A549 treated with Mapracorat at 1 μM for 4 hours (cell line): ENCODE data around the gene SLC7A7. TPM values are rescaled to one million over a fixed set of nuclear protein-coding genes. Genes with fewer than 3 reads are reported as not detected.

Experiments used
- total RNA-seq: library from RNA; stranded (reverse); fragments of 200-300 nt; extraction: Qiagen RNA extraction; gene quantifications from 5 replicates; pipeline ENCODE4 v1.2.3, GENCODE V29; 2022

SLC7A7 gene
- 18.9 to 28.4 TPM (median 21.2 TPM) in 5 replicates for total RNA-seq

DNA sequence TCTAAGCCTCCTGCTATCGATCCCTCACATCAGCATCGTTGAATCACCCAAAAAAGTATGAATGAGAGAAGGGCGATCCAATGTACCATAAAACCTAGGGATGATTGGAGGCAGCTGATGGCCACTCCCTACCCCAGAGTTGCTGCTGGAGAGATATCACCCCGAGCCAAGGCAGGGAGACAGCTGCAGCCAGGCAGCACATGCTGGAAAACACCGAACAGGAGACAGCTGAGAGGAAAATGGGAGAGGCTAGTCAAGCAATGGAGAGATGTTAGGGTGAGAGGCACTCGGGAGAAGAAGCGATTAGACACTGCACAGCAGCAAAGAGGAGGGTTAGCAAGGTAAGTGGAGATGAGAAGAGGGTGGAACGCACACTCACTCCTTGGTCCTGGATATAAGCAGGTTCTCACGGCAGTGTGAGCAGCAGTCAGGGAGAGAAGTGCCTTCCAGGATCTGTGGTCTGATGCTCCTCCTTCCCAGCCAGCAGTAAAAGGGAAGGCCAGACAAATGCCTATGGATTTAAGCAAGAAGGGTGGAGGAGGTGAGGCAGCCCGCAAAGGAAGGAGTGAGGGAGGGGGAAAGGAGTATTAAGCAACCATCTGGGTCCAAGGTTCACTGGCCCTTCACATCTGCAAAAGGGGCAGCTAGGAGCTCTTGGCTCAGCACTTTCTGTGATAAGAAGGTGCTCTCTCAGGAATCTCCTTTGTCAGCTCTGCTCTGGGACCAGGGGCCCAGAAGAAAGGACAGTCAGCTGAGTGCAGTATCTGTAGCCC, at the start of gene SLC7A7:
SLC7A7 (minus strand) TSS at position 495 of the 773 bp plus-strand sequence. CDS start 2,037 bp downstream, outside the sequence.

DNA sequence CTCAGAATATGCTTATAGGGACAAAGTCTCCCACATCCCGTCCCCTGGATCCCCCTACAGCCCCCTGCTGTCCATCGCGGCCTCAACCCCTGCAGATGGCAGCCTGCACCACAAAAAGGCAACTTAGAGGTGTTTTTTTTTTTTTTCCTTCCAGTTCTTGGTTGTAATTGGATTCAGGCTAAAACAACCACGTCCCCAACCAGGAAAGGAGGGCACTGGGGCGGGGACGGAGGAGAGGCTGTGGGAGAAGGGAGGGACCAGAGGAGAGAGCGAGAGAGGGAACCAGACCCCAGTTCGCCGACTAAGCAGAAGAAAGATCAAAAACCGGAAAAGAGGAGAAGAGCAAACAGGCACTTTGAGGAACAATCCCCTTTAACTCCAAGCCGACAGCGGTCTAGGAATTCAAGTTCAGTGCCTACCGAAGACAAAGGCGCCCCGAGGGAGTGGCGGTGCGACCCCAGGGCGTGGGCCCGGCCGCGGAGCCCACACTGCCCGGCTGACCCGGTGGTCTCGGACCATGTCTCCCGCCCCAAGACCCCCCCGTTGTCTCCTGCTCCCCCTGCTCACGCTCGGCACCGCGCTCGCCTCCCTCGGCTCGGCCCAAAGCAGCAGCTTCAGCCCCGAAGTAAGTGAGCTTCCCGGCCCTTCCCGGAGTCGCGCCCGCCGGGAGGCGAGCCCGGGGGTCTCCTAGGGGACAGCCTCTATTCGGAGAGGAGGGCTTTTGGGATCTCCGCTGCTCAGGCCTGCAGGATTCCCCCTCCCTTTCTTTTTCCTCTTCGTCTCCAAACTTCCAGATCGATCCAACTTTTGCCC, 21.3 kb upstream of the SLC7A7 start, which contains the start of gene MMP14:
MMP14 (plus strand) TSS at position 285 of the 813 bp plus-strand sequence; CDS start at position 518, 233 bp downstream.

DNA sequence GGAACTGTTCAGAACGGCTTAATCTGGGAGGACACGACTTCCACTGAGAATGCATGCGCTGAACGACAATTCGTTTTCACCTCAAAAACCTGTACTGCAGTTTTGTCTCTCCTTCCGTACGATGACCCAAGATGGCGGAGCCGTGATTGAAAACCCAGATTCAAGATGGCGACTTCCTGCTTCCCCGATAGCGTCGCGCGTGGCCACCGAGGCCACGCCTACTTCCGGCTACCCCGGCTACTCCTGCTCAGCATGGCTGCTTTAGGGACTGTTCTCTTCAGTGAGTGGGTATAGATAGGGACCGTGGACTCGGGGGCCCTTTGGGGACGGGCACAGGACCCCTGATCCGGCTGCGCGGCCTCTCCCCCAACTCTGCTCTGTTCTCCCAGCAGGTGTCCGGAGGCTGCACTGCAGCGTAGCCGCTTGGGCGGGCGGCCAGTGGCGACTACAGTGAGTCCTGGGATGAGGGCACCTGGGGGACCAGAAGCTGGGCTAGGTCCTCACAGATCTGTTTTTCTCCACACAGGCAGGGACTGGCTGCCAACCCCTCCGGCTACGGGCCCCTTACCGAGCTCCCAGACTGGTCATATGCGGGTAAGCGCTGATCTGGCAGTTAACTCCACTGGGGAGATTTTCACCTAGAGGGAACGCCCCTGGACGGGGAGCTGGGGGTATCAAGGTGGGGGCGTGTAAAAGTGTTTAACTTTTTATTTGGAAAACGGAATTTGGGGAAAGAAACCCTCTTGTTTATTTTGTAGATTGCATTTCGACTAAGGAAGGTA, 14.6 kb upstream of the SLC7A7 start, which contains the start of gene MRPL52:
MRPL52 (plus strand) TSS at position 227 of the 782 bp plus-strand sequence; CDS start at position 253, 26 bp downstream.

DNA sequence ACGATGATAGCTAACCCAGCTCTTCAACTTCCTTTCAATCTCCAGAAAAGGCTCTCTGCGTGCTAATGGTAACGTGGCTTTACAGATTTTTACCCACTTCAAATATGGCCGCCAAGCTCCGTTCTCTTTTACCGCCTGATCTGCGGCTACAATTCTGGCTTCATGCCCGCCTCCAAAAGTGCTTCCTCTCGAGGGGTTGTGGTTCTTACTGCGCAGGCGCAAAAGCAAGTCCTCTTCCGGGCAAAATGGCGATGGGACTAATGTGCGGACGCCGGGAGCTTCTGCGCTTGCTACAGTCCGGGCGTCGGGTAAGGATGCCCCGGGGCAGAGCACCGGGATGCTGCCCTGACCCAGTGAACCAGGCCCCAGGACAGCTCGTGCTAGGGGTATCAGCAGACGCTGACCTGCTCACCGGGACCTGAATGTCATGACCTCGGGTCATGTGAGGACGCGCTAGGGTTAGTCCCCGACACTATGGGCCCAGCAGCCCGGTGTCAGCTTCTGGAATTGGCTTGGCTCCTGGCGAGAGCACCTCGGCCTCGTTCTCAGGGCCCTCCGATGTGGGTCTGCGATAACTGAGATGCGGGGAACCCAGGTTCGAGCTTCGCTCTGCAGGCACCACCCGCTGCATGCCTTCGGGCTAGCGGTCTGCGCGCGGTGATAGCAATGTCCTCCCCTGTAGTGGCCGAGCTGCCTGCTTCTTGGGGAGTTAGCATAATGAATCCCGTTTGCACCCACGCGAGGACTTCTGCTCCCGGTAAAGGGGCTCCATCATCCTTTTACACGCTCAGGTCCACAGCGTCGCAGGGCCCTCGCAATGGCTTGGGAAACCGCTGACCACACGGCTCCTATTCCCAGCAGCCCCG, 48.5 kb downstream of the SLC7A7 start, which contains the start of gene OXA1L:
OXA1L (plus strand) TSS at position 232 of the 866 bp plus-strand sequence; CDS start at position 246, 14 bp downstream.

Other genes with a start within 250 kb of the SLC7A7 start
- 349 to 380 TPM (median 371 TPM) in 5 replicates for gene DAD1, start 226.2 kb downstream of the SLC7A7 start, total RNA-seq
- gene ABHD4, start 217.1 kb downstream of the SLC7A7 start, total RNA-seq, result 44.8 to 49.5 TPM (median 46.0 TPM) in 5 replicates
- not detected in 5 replicates for gene OR6J1, start 171.1 kb downstream of the SLC7A7 start, total RNA-seq
- gene OXA1L, start 48.7 kb downstream of the SLC7A7 start, total RNA-seq, result 154 to 166 TPM (median 161 TPM) in 5 replicates
- gene MRPL52, start 14.5 kb upstream of the SLC7A7 start, total RNA-seq, result 135 to 217 TPM (median 193 TPM) in 5 replicates
- 0.33 to 1.1 TPM (median 0.76 TPM) in 5 replicates for gene MMP14, start 21.1 kb upstream of the SLC7A7 start, total RNA-seq
- 60.9 to 82.6 TPM (median 74.7 TPM) in 5 replicates for gene LRP10, start 56.3 kb upstream of the SLC7A7 start, total RNA-seq
- gene REM2, start 67.8 kb upstream of the SLC7A7 start, total RNA-seq, result 0.35 to 0.52 TPM (median 0.45 TPM) in 5 replicates
- gene RBM23, start 103.7 kb upstream of the SLC7A7 start, total RNA-seq, result 57.8 to 62.3 TPM (median 60.4 TPM) in 5 replicates
- gene PRMT5, start 113.9 kb upstream of the SLC7A7 start, total RNA-seq, result 90.0 to 119 TPM (median 102 TPM) in 5 replicates
- 34.9 to 40.9 TPM (median 38.2 TPM) in 5 replicates for gene HAUS4, start 141.7 kb upstream of the SLC7A7 start, total RNA-seq
- gene AJUBA, start 167.1 kb upstream of the SLC7A7 start, total RNA-seq, result 31.8 to 41.3 TPM (median 36.1 TPM) in 5 replicates
- gene C14orf93, start 194.7 kb upstream of the SLC7A7 start, total RNA-seq, result 2.4 to 3.4 TPM (median 3.1 TPM) in 5 replicates
- 300 to 334 TPM (median 316 TPM) in 5 replicates for gene PSMB5, start 219.5 kb upstream of the SLC7A7 start, total RNA-seq
- gene PSMB11, start 226.8 kb upstream of the SLC7A7 start, total RNA-seq, result not detected in 5 replicates
- gene CDH24, start 242.1 kb upstream of the SLC7A7 start, total RNA-seq, result 2.8 to 5.2 TPM (median 4.7 TPM) in 5 replicates